ENCODE measurements around the gene CAMTA2. TPM values are rescaled to one million over a fixed set of nuclear protein-coding genes. Genes with fewer than 3 reads are reported as not detected.

Gene CAMTA2
- total RNA-seq, 2 donors from 2014 or later: 66.9 to 103 TPM

GRCh38 chr17:5019475-5019956 is 32.0 kb upstream of the CAMTA2 start:
- peak; percentile 89 for ATAC-seq (replicated peaks)
- Mint-ChIP-seq H3K27ac (peak overlapping the region; percentile 20), H3K9me3 (no peaks in the 10 kb centered on the region), H3K27me3 (no peaks in the 10 kb centered on the region), H3K4me3 (no peak overlapping the region), H3K36me3 (ENCODE audit: low read depth) (peaks cover 83% of the 10 kb centered on the region), H3K4me1 (peaks cover 7% of the 10 kb centered on the region)

DNA sequence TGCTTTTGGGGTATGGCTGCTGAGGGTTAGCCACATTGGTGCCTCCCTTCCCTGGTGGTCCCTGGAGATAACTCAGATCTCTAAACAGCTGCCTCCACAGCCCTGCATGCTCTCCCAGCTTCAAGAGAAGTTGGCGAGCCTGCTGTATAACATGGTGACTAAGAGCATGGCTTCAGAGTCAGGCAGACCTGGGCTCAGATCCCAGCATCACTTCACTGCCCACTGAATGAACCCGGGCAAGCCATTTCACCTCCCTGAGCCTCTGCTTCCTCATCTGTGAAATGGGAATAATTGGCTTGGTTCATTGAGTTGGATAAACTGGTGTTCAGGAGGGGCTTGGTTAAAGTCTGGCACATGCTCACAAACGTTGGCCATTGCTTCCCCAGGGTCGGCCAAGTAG is 26.9 kb upstream of the CAMTA2 start:
- H3K4me1 Mint-ChIP-seq: peaks cover 20% of the 10 kb centered on the region
- no peak overlapping the region for H3K27ac Mint-ChIP-seq
- no peak for ATAC-seq (replicated peaks)
- H3K27me3 Mint-ChIP-seq: no peaks in the 10 kb centered on the region
- H3K36me3 Mint-ChIP-seq (ENCODE audit: low read depth): peaks cover 76% of the 10 kb centered on the region
- H3K9me3 Mint-ChIP-seq: no peaks in the 10 kb centered on the region
- H3K4me3 Mint-ChIP-seq: no peak overlapping the region

DNA sequence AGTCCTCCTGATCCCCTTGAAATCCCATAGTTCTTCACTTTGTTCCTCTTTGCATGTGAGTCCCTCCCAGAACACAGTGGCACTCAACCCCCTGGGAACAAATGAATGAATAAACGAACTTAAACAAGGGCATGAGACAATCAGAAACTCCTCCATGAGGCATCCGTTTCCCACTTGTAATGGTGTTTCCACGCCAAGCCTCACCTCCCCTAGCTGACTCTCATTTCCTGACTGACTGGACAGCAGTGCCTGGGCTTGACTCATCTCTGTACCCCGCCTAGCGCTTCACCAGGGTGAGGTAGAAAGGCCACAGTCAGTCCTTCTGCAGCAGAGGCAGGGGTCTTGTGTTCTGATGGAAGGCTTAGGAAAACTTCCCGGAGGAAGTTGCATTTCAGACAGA is 24.5 kb upstream of the CAMTA2 start:
- ATAC-seq (replicated peaks): peak; percentile 99
- Mint-ChIP-seq H3K36me3 (ENCODE audit: low read depth) (peaks cover 82% of the 10 kb centered on the region), H3K4me1 (peaks cover 16% of the 10 kb centered on the region), H3K27me3 (no peaks in the 10 kb centered on the region), H3K27ac (peak overlapping the region; percentile 89), H3K9me3 (no peaks in the 10 kb centered on the region), H3K4me3 (peak overlapping the region; percentile 56)

DNA sequence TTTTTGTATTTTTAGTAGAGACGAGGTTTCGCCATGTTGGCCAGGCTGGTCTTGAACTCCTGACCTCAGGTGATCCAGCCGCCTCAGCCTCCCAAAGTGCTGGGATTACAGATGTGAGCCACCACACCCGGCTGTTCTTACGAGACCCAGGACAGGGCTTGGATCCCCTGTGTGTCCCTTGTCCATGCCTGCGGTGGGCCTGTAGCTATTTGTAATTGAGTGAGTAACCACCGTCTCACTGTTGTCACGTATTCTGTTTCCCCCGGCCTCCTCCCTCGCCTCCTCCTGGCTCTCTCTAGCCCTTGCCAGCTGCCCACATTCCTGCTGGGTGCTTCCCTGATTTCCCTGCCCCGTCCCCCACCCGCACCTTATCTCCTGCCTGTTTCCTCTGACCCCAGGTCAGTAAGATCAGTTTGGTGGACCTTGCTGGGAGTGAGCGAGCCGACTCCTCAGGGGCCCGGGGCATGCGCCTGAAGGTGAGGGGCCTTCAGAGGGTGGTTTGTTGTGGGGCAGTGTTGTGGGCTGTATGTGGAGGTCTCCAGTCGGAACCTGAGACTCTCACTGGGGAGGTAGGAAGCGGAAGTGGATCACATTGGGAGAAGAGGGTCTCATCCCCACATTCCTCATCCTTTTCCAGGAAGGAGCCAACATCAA is 15.9 kb upstream of the CAMTA2 start:
- no peak overlapping the region for H3K4me3 Mint-ChIP-seq

GRCh38 chr17:5002121-5002788 is 14.8 kb upstream of the CAMTA2 start:
- Mint-ChIP-seq H3K27me3 (no peaks in the 10 kb centered on the region), H3K4me1 (peaks cover 12% of the 10 kb centered on the region), H3K9me3 (no peaks in the 10 kb centered on the region), H3K4me3 (no peak overlapping the region), H3K36me3 (ENCODE audit: low read depth) (peaks cover 72% of the 10 kb centered on the region), H3K27ac (no peak overlapping the region)
- ATAC-seq (replicated peaks): no peak

More for the DNA sequence above, 15.9 kb upstream of the CAMTA2 start:
- Mint-ChIP-seq H3K36me3 (ENCODE audit: low read depth) (peaks cover 83% of the 10 kb centered on the region), H3K4me1 (peaks cover 12% of the 10 kb centered on the region), H3K27me3 (no peaks in the 10 kb centered on the region), H3K27ac (no peak overlapping the region), H3K9me3 (no peaks in the 10 kb centered on the region)
- no peak for ATAC-seq (replicated peaks)

DNA sequence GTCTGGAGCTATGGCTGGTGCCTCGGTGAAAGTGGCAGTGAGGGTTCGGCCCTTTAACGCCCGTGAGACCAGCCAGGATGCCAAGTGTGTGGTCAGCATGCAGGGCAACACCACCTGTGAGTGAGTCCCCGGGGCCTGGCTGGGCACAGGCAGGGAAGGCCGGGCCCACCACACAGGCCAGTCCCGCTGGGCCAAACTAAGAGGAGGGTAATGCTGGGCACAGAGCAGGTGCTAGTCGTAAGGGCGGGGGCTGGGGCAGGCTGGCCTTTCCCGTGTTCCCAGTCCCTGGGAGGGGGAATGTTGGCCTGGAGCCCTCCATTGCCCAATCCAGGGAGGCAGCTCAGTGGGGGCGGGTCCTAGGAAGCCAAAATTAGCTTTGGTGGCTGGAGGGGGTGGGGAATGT is 12.8 kb upstream of the CAMTA2 start:
- peaks cover 16% of the 10 kb centered on the region for H3K4me1 Mint-ChIP-seq
- no peaks in the 10 kb centered on the region for H3K9me3 Mint-ChIP-seq
- no peaks in the 10 kb centered on the region for H3K27me3 Mint-ChIP-seq
- H3K36me3 Mint-ChIP-seq (ENCODE audit: low read depth): peaks cover 57% of the 10 kb centered on the region
- H3K4me3 Mint-ChIP-seq: no peak overlapping the region
- ATAC-seq (replicated peaks): no peak
- H3K27ac Mint-ChIP-seq: peak overlapping the region; percentile 77

DNA sequence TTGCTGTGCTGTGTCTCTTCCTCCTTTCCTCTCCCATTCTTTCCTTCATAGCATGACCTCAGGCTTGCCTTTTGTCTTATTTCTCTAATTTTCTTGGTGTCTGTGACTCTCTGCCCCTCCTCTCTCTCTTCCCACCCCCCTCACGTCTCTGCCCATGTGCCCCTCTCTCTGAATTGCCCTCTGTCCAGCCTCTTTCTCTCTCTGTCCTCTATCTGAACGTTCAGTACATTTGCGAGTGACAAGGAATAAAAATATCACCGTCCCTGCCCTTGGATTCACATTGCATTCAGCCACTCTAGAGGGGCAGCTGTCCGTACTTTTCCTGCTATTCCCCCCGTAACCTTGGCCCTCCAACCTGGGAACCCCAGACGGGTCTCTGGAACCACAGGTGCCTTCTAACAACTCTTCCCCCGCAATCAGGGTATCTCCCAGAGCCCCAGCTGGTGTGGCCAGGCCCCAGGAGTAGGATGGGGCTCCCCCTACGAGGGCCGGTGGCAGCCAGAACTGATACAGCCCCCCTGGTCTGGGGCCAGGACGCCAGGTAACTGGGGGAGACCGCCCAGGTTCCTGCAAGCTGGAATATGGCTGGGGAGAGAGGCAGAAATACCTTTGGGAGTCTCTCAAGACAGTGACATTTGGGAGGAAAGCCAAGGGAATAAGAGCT is 12.1 kb upstream of the CAMTA2 start:
- Mint-ChIP-seq H3K9me3 (no peaks in the 10 kb centered on the region), H3K27me3 (no peaks in the 10 kb centered on the region), H3K36me3 (ENCODE audit: low read depth) (peaks cover 50% of the 10 kb centered on the region), H3K4me1 (peaks cover 16% of the 10 kb centered on the region), H3K4me3 (peak overlapping the region; percentile 70), H3K27ac (peak overlapping the region; percentile 77)
- ATAC-seq (replicated peaks): no peak

DNA sequence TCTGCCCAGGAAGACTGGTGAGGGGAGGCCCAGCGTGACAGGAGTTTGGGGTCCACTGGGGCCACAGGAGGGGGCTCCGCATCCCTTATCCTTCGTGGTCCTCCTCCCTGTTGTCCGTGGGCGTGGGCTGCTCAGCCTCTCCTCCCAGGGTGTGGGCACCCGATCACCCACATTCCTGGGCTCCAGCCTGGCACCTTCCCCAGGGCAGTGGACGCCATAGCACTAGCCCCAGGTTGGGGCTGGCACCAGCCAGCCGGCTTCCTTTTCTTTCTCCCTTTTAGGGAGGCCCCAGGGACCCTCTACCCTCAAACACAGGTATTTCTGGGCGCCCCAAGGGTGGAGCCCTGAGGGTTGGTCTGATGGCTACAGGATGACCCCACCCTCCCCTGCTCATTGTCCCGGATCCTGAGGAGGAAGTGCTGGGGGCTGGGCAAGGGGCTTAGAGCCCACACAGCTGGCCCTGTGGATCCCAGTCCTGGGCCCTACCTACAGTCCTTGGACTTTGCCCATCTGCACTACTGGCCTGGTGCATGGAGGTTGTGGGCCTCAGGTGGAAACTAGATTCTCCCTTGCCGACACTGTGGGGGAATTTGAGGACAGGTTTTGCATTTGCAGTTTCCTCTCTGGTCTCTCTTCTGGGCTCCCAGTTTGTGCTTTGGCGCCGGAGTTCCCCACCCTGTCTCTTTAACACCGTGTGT is 11.4 kb upstream of the CAMTA2 start:
- H3K27ac Mint-ChIP-seq: peak overlapping the region; percentile 77
- no peaks in the 10 kb centered on the region for H3K27me3 Mint-ChIP-seq
- H3K9me3 Mint-ChIP-seq: no peaks in the 10 kb centered on the region
- H3K36me3 Mint-ChIP-seq (ENCODE audit: low read depth): peaks cover 43% of the 10 kb centered on the region
- peak overlapping the region; percentile 70 for H3K4me3 Mint-ChIP-seq
- ATAC-seq (replicated peaks): no peak
- peaks cover 16% of the 10 kb centered on the region for H3K4me1 Mint-ChIP-seq

GRCh38 chr17:4998027-4998731 is 10.7 kb upstream of the CAMTA2 start:
- peak overlapping the region; percentile 70 for H3K4me3 Mint-ChIP-seq
- no peaks in the 10 kb centered on the region for H3K9me3 Mint-ChIP-seq
- peaks cover 36% of the 10 kb centered on the region for H3K36me3 Mint-ChIP-seq (ENCODE audit: low read depth)
- H3K4me1 Mint-ChIP-seq: peaks cover 16% of the 10 kb centered on the region
- peak overlapping the region; percentile 77 for H3K27ac Mint-ChIP-seq
- peak; percentile 13 for ATAC-seq (replicated peaks)
- no peaks in the 10 kb centered on the region for H3K27me3 Mint-ChIP-seq

- H3K4me3 Mint-ChIP-seq: peak within 1 kb of the TSS; percentile 70
- H3K9me3 Mint-ChIP-seq: no peaks in the 10 kb centered on the region
- ATAC-seq (replicated peaks): peak; percentile 97
- peaks cover 29% of the 10 kb centered on the region for H3K36me3 Mint-ChIP-seq (ENCODE audit: low read depth)
- peak within 1 kb of the TSS; percentile 77 for H3K27ac Mint-ChIP-seq
- H3K4me1 Mint-ChIP-seq: peaks cover 16% of the 10 kb centered on the region
- no peaks in the 10 kb centered on the region for H3K27me3 Mint-ChIP-seq
Measured at GRCh38 chr17:4997302-4998026, 10.0 kb upstream of the CAMTA2 start, which contains the start of the genes INCA1 and KIF1C. TSS of gene INCA1 (minus strand) at chr17:4997522. CDS start at chr17:4994437, 3,085 bp downstream. TSS of gene KIF1C (plus strand) at chr17:4997950. CDS start at chr17:5000247, 2,297 bp downstream.

- H3K27ac Mint-ChIP-seq: no peak overlapping the region
- H3K9me3 Mint-ChIP-seq: no peaks in the 10 kb centered on the region
- H3K27me3 Mint-ChIP-seq: no peaks in the 10 kb centered on the region
- H3K36me3 Mint-ChIP-seq (ENCODE audit: low read depth): no peaks in the 10 kb centered on the region
- no peak for ATAC-seq (replicated peaks)
- H3K4me1 Mint-ChIP-seq: peaks cover 16% of the 10 kb centered on the region
- no peak overlapping the region for H3K4me3 Mint-ChIP-seq
Measured at GRCh38 chr17:4994081-4994595, 6.7 kb upstream of the CAMTA2 start.

DNA sequence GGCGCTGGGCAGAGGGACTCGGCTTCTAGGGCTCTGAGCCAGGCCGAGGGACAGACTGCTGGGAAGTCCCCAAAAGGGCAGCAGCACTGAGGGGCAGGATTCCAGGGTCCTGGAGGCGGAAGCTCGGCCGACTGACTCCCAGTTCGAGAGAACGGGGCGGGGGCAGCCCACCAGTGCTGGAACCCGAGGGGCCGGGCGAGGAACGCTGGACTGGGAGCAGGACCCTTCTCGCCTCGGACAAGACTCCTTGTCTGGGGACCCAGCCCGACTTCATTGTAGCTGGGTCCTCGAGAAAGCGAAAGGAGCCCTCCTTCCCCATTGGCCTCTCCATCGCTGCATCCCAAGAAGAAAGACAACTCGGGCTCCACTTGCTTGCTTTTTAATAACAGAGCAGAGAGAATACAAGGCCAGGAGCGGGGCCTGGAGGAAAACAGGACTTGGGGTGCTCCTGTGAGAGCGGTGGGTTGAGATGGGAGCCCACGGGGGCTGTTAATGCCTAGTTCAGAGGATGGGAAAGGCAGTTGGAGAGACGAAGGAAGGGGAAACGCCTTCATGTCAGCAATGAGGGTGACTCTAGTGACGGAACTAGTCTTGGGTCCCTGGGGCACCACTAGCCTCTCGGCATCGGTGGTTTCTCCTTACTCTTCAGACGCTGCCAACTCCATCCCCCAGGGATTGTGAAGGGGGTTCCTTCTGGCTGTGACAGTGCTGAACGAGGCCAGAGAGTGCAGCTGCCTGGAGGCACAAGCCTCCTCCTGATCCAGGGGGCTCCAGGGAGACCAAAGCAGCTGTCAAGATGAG is 492 bp upstream of the CAMTA2 start:
- peaks cover 29% of the 10 kb centered on the region for H3K36me3 Mint-ChIP-seq (ENCODE audit: low read depth)
- H3K27ac Mint-ChIP-seq: peak overlapping the region; percentile 93
- peak; percentile 10 for ATAC-seq (replicated peaks)
- H3K27me3 Mint-ChIP-seq: no peaks in the 10 kb centered on the region
- H3K9me3 Mint-ChIP-seq: no peaks in the 10 kb centered on the region
- peaks cover 30% of the 10 kb centered on the region for H3K4me1 Mint-ChIP-seq
- peak overlapping the region; percentile 95 for H3K4me3 Mint-ChIP-seq
